GM19324 (cell line): ENCODE measurements around the gene NTRK1.

Source experiments
- ATAC-seq: cut with Tn5 transposase; IDR thresholded peaks from one replicate; pipeline ENCODE4 v1.9.1; 2021; ENCODE audit warnings: mild to moderate bottlenecking, moderate library complexity; ENCODE audit not compliant: unreplicated experiment, low FRiP score

NTRK1 gene

GRCh38 chr1:156895455-156895812 is 34.8 kb downstream of the NTRK1 start:
- ATAC-seq: no peak

GRCh38 chr1:156895927-156896326 is 35.3 kb downstream of the NTRK1 start:
- ATAC-seq: no peak

DNA sequence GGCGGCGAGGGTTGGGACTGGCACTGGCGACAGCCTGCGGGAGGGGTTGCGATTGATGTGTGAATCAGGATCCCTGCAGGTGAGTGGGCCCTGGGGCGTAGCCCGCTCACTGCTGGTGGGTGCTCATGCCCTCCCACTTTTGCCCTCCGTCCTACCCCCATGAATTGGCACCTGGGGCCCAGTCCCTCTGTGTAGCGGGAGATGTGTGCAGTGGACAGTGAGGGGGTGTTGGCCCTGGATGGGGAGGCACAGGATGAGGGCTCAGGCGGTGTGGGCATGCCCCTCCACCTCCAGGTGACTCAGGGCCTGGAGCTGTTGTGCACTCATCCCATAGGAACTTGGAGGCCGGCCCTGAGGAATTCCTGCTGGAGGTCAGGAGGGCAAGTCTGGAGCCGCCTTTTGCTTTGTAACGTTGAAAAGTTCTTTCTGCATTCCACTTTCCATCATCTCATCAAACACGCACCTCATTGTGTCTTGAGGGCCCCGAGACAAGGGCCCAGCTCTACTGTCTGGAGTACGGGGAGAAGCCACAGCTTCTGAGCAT is 35.9 kb downstream of the NTRK1 start:
- ATAC-seq: no peak

DNA sequence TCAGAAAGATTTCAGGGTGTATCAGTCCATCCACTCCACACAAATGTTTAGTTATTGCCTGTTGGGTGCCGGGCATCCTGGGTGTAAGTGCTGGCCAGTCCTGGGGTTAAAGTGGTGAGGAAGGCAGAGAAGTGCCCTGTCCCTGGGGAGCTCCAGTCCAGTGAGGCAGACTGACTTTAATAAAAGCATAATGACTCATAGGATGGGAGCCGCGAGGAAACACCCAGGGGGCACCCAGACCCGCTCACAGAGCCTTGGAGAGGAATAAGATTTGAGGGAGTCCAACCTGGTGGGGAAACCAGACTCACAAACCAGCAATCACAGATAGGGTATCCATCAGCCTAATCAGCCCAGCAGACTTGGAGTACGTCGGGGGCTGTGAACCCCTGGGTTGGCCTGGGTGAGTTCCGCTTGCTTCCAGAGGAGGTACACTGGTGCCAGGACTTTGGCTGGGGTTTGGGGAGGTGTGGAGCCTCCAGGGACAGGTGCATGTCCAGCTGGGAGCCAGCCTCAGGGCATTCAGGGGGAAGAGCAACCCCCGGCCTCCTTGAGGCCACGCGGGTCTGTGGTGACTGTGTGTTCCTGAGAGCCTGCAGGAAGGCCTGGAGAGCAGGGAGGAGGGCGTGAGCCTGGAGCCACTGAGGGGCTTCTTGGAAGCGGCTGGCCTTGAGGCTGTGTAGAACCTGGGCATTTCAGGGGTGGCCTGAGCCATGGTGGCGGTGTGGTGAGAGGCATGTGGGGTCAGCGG is 36.6 kb downstream of the NTRK1 start:
- no peak for ATAC-seq

DNA sequence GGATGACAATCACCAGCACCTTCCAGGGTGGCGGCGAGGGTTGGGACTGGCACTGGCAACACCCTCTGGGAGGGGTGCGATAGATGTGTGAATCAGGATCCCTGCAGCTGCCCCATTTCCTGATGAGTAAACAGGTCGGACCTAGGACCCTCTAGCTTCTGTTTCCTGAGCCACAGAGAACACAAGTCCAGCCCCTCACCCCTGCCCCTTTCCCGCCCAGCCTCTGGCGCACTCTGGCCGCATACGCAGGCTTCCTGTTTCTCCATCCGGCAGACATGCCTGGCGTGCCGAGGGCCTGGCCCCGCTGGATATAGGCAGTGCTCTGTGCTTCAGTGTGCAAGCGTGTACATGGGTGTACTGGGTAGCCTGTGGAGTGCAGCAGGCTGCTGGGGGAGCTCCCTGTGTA is 37.5 kb downstream of the NTRK1 start:
- no peak for ATAC-seq

GRCh38 chr1:156898971-156899664 is 38.5 kb downstream of the NTRK1 start:
- no peak for ATAC-seq

DNA sequence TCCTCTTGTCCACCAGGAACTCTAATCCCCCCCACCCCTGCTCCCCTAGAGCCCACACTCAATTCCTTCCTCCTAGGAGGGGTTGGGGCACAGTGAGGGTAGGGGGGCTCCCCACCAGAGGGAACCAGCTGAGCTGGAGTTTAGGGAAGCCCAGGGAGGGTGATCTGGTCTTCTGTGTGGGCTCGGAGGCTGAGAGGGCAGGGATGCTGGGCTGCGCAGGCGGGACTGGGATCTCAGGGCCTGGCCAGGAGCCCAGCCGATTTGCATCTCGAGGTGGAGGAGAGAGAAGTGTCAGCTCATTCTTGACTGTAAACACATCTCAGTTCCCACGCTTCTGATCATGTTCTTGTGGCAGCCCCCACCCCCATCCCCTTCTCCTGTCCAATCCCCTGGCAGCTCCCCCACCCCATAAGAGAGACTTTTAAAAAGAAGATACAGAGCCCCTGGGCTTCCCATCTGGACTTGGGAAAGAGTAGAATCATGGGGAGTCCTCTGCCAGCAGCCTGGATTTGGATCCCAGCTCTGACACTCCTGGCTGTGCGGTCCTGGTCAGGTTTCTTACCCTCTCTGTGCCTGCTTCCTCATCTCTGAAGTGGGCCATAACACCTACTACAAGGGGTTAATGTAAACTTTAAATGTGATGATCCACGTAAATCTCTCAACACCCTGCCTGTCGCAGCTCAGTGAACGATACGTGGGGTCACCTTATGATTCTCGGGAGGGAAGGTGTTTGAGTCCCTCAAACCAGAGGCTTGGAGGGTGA is 39.5 kb downstream of the NTRK1 start:
- ATAC-seq: no peak

- ATAC-seq: no peak
Measured at GRCh38 chr1:156900896-156901589, 40.4 kb downstream of the NTRK1 start.

GRCh38 chr1:156901590-156901900 is 40.9 kb downstream of the NTRK1 start:
- ATAC-seq: no peak

- no peak for ATAC-seq
Measured at GRCh38 chr1:156901966-156902915, 41.6 kb downstream of the NTRK1 start.

DNA sequence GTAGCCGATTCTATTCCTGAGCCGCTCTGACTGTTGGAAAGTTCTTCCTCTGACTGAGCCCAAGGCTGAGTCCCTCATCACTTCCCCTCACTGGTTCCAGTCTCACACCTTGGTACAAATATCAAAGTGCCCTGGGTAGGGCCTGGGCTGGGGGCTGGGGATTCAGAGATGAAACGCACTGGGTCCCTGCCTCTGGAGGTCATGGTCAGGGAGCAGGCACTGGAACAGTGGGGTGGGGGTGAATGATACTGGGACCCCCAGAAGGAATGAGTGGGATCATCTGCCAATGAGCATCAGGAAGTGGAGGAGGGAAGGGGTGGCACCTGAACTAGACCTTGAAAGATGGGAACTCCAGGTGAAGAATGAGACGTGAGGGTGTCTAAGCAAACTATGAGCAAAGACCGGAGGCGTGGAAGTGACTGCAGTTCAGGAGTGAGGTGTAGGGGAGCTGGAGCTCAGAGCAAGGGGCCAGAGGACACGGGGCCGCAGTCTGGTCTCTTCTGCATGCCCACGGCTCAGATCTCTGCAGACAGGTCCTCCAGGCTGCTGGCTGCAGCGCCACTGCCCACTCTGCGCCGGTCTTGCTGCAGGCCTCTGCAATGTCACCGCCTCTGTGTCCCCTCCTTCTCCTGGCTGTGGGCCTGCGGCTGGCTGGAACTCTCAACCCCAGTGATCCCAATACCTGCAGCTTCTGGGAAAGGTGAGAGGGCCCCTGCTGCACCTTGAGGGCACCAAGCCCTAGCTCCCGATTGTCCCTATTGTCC is 42.8 kb downstream of the NTRK1 start:
- no peak for ATAC-seq

- no peak for ATAC-seq
Measured at GRCh38 chr1:156904187-156904959, 43.7 kb downstream of the NTRK1 start.

- ATAC-seq: no peak
Measured at GRCh38 chr1:156905176-156905575, 44.5 kb downstream of the NTRK1 start.

- no peak for ATAC-seq
Measured at GRCh38 chr1:156905651-156906050, 45.0 kb downstream of the NTRK1 start.

GRCh38 chr1:156906206-156906906 is 45.7 kb downstream of the NTRK1 start:
- no peak for ATAC-seq

- no peak for ATAC-seq
Measured at GRCh38 chr1:156908541-156908940, 47.9 kb downstream of the NTRK1 start.

- no peak for ATAC-seq
Measured at GRCh38 chr1:156908955-156909354, 48.3 kb downstream of the NTRK1 start.

DNA sequence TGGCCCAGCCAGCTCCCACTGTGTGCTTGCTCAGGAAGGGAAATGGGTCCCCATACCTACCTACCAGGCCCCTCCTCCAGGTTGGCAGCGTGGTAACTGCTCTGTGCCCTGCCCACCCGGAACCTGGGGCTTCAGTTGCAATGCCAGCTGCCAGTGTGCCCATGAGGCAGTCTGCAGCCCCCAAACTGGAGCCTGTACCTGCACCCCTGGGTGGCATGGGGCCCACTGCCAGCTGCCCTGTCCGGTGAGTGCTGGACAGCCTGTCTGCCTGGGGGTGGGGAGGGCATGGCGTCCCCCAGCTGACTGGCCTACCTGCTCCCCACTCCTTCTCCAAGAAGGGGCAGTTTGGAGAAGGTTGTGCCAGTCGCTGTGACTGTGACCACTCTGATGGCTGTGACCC is 49.0 kb downstream of the NTRK1 start:
- ATAC-seq: no peak
